GM23338 (cell line): ENCODE measurements around the gene PWP2.
"Not testable (repeated sequence)": the region's sequence is repeated elsewhere in the genome, so short reads cannot be mapped to it uniquely, and the experiment has no call there.

Experiments
- CREB1 ChIP-seq: fragments of 250-450 bp; sonication (Bioruptor Pico); IDR thresholded peaks from 2 replicates; pipeline ENCODE4 v1.5.0; 2020; ENCODE audit warnings: low read depth, mild to moderate bottlenecking, moderate library complexity
- CTCF ChIP-seq, 2 experiments: fragments of 200-600 bp in 1 of 2; sonication (generic) in 1 of 2; conservative IDR thresholded peaks; 2 replicates each; pipeline versions ENCODE4 v1.5.1 to v1.6.1; 2016 to 2017; ENCODE audit warnings: antibody characterized with exemption in 2 of 2, low read depth in 2 of 2, mild to moderate bottlenecking in 2 of 2, moderate library complexity in 1 of 2
- EZH2 ChIP-seq: fragments of 200-600 bp; sonication (generic); IDR thresholded peaks from one replicate; pipeline ENCODE4 v1.8.0; 2017; ENCODE audit warnings: antibody characterized with exemption, mild to moderate bottlenecking, low read depth; ENCODE audit not compliant: unreplicated experiment
- EZH2phosphoT487 ChIP-seq: fragments of 200-600 bp; sonication (generic); IDR thresholded peaks from one replicate; pipeline ENCODE4 v1.8.1; 2018; ENCODE audit warnings: antibody characterized with exemption; ENCODE audit not compliant: unreplicated experiment
- POLR2AphosphoS5 ChIP-seq: IDR thresholded peaks from 2 replicates; pipeline ENCODE4 v1.6.1; 2016; ENCODE audit warnings: antibody characterized with exemption, low read depth
- TF ChIP-seq, protein P1 (sequence below): IDR thresholded peaks from 2 replicates; pipeline ENCODE4 v1.6.1; 2016; ENCODE audit warnings: antibody characterized with exemption
- TF ChIP-seq, protein P2 (sequence below): fragments of 250-450 bp; sonication (Bioruptor Pico); IDR thresholded peaks from 2 replicates; pipeline ENCODE4 v1.5.0; 2020; ENCODE audit warnings: mild to moderate bottlenecking, moderate library complexity

DNA sequence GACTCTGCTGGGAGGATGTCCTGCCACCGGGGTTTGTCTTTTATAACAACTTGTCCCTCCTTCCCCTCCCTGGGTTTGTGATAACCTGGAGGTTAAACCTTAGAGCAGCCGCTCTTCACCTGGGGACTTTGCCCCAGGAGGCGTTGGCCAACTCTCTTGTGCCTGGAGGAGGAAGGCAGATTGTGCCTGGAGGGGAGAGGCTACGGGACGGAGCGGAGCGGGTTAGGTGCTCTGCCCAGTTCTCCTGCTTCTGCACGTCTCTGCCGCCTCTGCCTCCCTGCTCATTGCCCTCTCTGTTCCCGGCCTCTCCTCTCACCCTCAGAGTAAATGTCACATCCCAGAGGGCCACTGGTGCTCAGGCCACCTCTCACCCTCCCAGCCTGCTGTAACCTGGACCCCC is 63.1 kb downstream of the PWP2 start:
- TF ChIP-seq CTCF (conservative IDR thresholded peaks at IDR 0.05; ENCODE audit: low read depth in 2 of 2); EZH2phosphoT487; POLR2AphosphoS5; EZH2; CREB1 (CRISPR knock-in tag): not testable (repeated sequence)
- TF ChIP-seq, protein P1, sequence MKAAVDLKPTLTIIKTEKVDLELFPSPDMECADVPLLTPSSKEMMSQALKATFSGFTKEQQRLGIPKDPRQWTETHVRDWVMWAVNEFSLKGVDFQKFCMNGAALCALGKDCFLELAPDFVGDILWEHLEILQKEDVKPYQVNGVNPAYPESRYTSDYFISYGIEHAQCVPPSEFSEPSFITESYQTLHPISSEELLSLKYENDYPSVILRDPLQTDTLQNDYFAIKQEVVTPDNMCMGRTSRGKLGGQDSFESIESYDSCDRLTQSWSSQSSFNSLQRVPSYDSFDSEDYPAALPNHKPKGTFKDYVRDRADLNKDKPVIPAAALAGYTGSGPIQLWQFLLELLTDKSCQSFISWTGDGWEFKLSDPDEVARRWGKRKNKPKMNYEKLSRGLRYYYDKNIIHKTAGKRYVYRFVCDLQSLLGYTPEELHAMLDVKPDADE: not testable (repeated sequence)
- TF ChIP-seq, protein P2, sequence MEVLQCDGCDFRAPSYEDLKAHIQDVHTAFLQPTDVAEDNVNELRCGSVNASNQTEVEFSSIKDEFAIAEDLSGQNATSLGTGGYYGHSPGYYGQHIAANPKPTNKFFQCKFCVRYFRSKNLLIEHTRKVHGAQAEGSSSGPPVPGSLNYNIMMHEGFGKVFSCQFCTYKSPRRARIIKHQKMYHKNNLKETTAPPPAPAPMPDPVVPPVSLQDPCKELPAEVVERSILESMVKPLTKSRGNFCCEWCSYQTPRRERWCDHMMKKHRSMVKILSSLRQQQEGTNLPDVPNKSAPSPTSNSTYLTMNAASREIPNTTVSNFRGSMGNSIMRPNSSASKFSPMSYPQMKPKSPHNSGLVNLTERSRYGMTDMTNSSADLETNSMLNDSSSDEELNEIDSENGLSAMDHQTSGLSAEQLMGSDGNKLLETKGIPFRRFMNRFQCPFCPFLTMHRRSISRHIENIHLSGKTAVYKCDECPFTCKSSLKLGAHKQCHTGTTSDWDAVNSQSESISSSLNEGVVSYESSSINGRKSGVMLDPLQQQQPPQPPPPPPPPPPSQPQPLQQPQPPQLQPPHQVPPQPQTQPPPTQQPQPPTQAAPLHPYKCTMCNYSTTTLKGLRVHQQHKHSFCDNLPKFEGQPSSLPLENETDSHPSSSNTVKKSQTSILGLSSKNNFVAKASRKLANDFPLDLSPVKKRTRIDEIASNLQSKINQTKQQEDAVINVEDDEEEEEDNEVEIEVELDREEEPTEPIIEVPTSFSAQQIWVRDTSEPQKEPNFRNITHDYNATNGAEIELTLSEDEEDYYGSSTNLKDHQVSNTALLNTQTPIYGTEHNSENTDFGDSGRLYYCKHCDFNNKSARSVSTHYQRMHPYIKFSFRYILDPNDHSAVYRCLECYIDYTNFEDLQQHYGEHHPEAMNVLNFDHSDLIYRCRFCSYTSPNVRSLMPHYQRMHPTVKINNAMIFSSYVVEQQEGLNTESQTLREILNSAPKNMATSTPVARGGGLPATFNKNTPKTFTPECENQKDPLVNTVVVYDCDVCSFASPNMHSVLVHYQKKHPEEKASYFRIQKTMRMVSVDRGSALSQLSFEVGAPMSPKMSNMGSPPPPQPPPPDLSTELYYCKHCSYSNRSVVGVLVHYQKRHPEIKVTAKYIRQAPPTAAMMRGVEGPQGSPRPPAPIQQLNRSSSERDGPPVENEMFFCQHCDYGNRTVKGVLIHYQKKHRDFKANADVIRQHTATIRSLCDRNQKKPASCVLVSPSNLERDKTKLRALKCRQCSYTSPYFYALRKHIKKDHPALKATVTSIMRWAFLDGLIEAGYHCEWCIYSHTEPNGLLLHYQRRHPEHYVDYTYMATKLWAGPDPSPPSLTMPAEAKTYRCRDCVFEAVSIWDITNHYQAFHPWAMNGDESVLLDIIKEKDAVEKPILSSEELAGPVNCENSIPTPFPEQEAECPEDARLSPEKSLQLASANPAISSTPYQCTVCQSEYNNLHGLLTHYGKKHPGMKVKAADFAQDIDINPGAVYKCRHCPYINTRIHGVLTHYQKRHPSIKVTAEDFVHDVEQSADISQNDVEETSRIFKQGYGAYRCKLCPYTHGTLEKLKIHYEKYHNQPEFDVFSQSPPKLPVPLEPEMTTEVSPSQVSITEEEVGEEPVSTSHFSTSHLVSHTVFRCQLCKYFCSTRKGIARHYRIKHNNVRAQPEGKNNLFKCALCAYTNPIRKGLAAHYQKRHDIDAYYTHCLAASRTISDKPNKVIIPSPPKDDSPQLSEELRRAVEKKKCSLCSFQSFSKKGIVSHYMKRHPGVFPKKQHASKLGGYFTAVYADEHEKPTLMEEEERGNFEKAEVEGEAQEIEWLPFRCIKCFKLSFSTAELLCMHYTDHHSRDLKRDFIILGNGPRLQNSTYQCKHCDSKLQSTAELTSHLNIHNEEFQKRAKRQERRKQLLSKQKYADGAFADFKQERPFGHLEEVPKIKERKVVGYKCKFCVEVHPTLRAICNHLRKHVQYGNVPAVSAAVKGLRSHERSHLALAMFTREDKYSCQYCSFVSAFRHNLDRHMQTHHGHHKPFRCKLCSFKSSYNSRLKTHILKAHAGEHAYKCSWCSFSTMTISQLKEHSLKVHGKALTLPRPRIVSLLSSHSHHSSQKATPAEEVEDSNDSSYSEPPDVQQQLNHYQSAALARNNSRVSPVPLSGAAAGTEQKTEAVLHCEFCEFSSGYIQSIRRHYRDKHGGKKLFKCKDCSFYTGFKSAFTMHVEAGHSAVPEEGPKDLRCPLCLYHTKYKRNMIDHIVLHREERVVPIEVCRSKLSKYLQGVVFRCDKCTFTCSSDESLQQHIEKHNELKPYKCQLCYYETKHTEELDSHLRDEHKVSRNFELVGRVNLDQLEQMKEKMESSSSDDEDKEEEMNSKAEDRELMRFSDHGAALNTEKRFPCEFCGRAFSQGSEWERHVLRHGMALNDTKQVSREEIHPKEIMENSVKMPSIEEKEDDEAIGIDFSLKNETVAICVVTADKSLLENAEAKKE: not testable (repeated sequence)
